BE2C (cell line): ENCODE data around the gene NRXN3.

Experiments
- DNase-seq: peaks from one replicate; pipeline ENCODE4 v3.0.0-alpha.2; 2020
- H3K27me3 ChIP-seq: fragments of 250-450 bp; sonication (Bioruptor Pico); 2 replicates; pipeline ENCODE4 v1.5.1; 2020; ENCODE audit warnings: mild to moderate bottlenecking
- H3K36me3 ChIP-seq: fragments of 250-450 bp; sonication (Bioruptor Pico); 2 replicates; pipeline ENCODE4 v1.5.1; 2020; ENCODE audit warnings: mild to moderate bottlenecking
- H3K4me1 ChIP-seq: fragments of 250-450 bp; sonication (Bioruptor Pico); 2 replicates; pipeline ENCODE4 v1.5.1; 2020
- H3K4me3 ChIP-seq: 2 replicates; pipeline ENCODE4 v1.5.1; 2011; ENCODE audit warnings: low read depth, low read length
- H3K9me3 ChIP-seq: fragments of 250-450 bp; sonication (Bioruptor Pico); 2 replicates; pipeline ENCODE4 v1.5.1; 2020
- TF ChIP-seq, protein P1 (sequence below): IDR thresholded peaks from 2 replicates; pipeline ENCODE4 v1.5.1; 2012; ENCODE audit warnings: mild to moderate bottlenecking, low read depth, low read length

NRXN3 gene

DNA sequence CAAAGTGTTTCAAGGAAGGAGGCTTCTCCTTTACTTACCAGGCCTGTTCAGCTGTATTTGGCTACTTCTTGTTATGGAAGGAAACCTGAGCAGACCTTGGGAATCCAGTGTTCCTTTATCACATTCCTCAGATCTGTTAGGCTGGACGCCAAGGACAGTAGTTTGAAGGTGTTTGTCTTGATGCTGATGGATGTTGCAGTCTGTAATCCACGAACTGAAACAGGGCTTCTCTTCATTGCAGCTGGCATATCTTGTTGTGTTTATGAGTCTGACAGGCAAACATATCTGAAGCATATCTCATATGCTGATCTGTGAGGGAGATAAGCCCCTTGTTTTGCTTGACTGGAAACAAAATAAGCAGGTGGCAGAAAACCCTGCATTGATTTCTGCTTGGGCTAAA lies 904.3 kb downstream of the NRXN3 start:
- TF ChIP-seq, protein P1, sequence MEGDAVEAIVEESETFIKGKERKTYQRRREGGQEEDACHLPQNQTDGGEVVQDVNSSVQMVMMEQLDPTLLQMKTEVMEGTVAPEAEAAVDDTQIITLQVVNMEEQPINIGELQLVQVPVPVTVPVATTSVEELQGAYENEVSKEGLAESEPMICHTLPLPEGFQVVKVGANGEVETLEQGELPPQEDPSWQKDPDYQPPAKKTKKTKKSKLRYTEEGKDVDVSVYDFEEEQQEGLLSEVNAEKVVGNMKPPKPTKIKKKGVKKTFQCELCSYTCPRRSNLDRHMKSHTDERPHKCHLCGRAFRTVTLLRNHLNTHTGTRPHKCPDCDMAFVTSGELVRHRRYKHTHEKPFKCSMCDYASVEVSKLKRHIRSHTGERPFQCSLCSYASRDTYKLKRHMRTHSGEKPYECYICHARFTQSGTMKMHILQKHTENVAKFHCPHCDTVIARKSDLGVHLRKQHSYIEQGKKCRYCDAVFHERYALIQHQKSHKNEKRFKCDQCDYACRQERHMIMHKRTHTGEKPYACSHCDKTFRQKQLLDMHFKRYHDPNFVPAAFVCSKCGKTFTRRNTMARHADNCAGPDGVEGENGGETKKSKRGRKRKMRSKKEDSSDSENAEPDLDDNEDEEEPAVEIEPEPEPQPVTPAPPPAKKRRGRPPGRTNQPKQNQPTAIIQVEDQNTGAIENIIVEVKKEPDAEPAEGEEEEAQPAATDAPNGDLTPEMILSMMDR = no peak
- H3K27me3 ChIP-seq = no peaks in the 10 kb centered on the region
- H3K9me3 ChIP-seq = no peaks in the 10 kb centered on the region
- no peaks in the 10 kb centered on the region for H3K4me1 ChIP-seq
- DNase-seq = no peak
- H3K4me3 ChIP-seq = no peak overlapping the region
- no peaks in the 10 kb centered on the region for H3K36me3 ChIP-seq

DNA sequence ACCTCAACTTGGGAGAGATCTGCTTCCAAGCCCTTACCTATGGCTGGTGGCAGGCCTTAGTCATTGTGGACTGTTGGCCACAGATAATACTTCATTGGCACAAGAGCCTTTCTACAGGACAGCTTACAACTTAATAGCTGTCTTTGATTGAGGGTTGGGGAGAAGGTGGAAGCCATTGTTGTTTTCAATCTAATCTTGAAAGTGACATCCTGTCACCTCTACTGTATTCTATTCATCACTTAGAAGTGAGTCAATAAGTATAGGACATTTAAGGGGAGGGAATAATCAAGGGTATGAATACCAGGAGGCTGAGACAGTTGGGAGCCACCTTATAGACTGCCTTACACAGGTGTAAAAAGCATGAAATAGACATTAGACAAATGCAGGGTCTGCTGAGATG lies 906.3 kb downstream of the NRXN3 start:
- no peaks in the 10 kb centered on the region for H3K27me3 ChIP-seq
- no peaks in the 10 kb centered on the region for H3K36me3 ChIP-seq
- H3K4me1 ChIP-seq = no peaks in the 10 kb centered on the region
- no peak for DNase-seq
- no peaks in the 10 kb centered on the region for H3K9me3 ChIP-seq
- TF ChIP-seq, protein P1 = no peak
- no peak overlapping the region for H3K4me3 ChIP-seq

DNA sequence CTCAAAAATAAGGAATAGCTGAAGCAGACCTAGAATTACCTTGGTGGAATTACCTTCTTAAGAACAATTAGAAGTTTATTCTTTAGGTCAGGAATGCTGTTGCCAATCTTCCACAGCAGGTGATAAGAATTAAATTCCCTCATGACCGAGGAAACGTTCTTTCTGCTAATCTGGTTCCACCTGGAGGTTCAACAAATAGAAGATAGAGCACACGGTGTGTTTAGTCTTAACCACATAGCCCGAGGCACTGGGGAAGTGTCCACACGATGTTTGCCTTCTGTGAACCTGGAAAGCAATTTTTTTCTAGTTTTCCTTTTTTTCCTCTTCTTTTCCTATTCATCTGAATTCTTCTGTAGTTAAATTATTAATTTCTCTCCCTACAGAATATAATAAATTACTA lies 906.9 kb downstream of the NRXN3 start:
- H3K9me3 ChIP-seq = no peaks in the 10 kb centered on the region
- no peaks in the 10 kb centered on the region for H3K27me3 ChIP-seq
- no peak for DNase-seq
- TF ChIP-seq, protein P1 = no peak
- H3K36me3 ChIP-seq = no peaks in the 10 kb centered on the region
- H3K4me1 ChIP-seq = no peaks in the 10 kb centered on the region
- H3K4me3 ChIP-seq = no peak overlapping the region

DNA sequence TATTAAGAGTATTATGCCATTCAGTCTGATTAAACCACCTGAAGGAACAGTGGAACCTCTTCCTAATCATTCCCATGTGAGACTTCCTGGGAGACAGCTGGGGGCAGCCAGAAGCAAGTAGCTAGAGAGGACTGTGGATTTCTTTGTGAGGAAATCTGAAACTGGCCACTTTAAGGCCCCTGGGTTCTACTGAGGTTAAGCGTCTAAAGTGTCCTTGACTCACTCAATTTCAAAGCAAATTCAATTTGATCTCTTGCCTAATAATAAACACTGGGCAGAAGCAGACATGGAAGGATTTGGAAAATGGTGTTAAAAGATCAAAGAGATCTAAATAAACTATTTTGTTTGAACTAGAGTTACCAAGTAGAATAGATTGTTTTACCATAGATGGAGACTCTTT lies 909.9 kb downstream of the NRXN3 start:
- no peak for DNase-seq
- Histone ChIP-seq H3K4me1 (no peaks in the 10 kb centered on the region), H3K9me3 (no peaks in the 10 kb centered on the region), H3K36me3 (no peaks in the 10 kb centered on the region), H3K27me3 (no peaks in the 10 kb centered on the region), H3K4me3 (no peak overlapping the region)
- TF ChIP-seq, protein P1 = no peak

DNA sequence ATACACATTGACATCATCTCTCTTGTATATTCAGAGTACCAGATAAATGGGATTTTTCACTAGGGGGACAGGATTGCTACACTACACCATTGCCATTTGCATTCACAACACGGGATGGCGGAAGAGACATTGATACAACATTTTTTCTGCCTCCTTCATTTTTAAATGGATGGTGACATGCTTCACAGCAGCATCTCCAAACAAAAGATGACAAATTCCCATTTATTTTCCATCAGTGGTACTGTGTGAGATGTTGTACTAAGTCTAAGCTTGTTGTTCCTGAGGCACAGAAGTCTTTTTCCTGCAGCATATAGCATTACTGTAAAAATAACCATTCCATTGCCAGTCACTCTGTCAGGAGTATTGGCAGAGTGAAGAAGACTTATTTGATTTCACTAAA lies 912.7 kb downstream of the NRXN3 start:
- Histone ChIP-seq H3K27me3 (no peaks in the 10 kb centered on the region), H3K9me3 (no peaks in the 10 kb centered on the region), H3K36me3 (no peaks in the 10 kb centered on the region), H3K4me3 (no peak overlapping the region), H3K4me1 (no peaks in the 10 kb centered on the region)
- no peak for DNase-seq
- TF ChIP-seq, protein P1 = no peak

DNA sequence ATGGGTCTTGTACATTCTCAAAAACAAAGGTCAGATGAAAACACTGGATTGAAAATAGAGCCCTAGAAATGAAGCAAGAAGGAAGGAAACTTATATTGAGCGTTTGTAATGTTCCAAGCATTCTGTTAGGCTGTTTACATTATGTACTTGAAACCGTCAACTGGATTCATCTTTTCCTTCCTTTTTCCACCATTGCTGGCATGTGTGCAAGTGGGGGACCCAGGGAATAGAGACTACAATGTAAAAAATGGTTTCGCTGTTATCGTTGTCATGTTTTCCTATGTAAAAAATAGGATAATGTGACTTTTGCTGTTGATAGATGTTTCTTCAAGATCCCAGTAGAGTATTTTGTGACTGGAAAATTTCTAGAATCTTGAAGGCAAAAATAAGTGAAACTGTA lies 913.2 kb downstream of the NRXN3 start:
- H3K36me3 ChIP-seq = no peaks in the 10 kb centered on the region
- no peak for DNase-seq

More for the DNA sequence above, 913.2 kb downstream of the NRXN3 start:
- Histone ChIP-seq H3K27me3 (no peaks in the 10 kb centered on the region), H3K4me3 (no peak overlapping the region), H3K4me1 (no peaks in the 10 kb centered on the region), H3K9me3 (no peaks in the 10 kb centered on the region)
- TF ChIP-seq, protein P1 = no peak
